ENCODE measurements around the gene PSMD6.
A peak's percentile ranks its signal among the peaks of the same experiment; 100 is the strongest.

PSMD6 gene

GRCh38 chr3:64046592-64046991 lies 23.3 kb upstream of the PSMD6 start:
- DNase-seq (ENCODE audit: low read depth in 2 of 2, low spot score in 1 of 2), result no peak

- DNase-seq (ENCODE audit: low read depth in 2 of 2, low spot score in 1 of 2), result no peak
Observed at GRCh38 chr3:64042952-64043351, 19.7 kb upstream of the PSMD6 start.

- no peak for DNase-seq (ENCODE audit: low read depth in 2 of 2, low spot score in 1 of 2)
Observed at GRCh38 chr3:64039981-64040733, 16.9 kb upstream of the PSMD6 start.

- no peak for DNase-seq (ENCODE audit: low read depth in 2 of 2, low spot score in 1 of 2)
Observed at GRCh38 chr3:64039332-64039731, 16.0 kb upstream of the PSMD6 start.

GRCh38 chr3:64038253-64038767 lies 15.0 kb upstream of the PSMD6 start:
- DNase-seq (ENCODE audit: low read depth in 2 of 2, low spot score in 1 of 2), result no peak

- no peak for DNase-seq (ENCODE audit: low read depth in 2 of 2, low spot score in 1 of 2)
Observed at GRCh38 chr3:64037084-64037483, 13.8 kb upstream of the PSMD6 start.

GRCh38 chr3:64033069-64033468 lies 9.8 kb upstream of the PSMD6 start:
- DNase-seq (ENCODE audit: low read depth in 2 of 2, low spot score in 1 of 2), result no peak

GRCh38 chr3:64031540-64032508 lies 8.5 kb upstream of the PSMD6 start:
- no peak for DNase-seq (ENCODE audit: low read depth in 2 of 2, low spot score in 1 of 2)

- DNase-seq (ENCODE audit: low read depth in 2 of 2, low spot score in 1 of 2), result peak; percentile 61 to 62
Observed at GRCh38 chr3:64030741-64031140, 7.4 kb upstream of the PSMD6 start.

- DNase-seq (ENCODE audit: low read depth in 2 of 2, low spot score in 1 of 2), result no peak
Observed at GRCh38 chr3:64029287-64029686, 6.0 kb upstream of the PSMD6 start.

GRCh38 chr3:64028754-64029153 lies 5.5 kb upstream of the PSMD6 start:
- DNase-seq (ENCODE audit: low read depth in 2 of 2, low spot score in 1 of 2), result no peak

GRCh38 chr3:64027658-64028057 lies 4.4 kb upstream of the PSMD6 start:
- no peak for DNase-seq (ENCODE audit: low read depth in 2 of 2, low spot score in 1 of 2)

- no peak for DNase-seq (ENCODE audit: low read depth in 2 of 2, low spot score in 1 of 2)
Observed at GRCh38 chr3:64026346-64026745, 3.1 kb upstream of the PSMD6 start.

- DNase-seq (ENCODE audit: low read depth in 2 of 2, low spot score in 1 of 2), result no peak
Observed at GRCh38 chr3:64023861-64024223, 548 bp upstream of the PSMD6 start.

GRCh38 chr3:64022451-64023186 lies 675 bp downstream of the PSMD6 start:
- DNase-seq (ENCODE audit: low read depth in 2 of 2, low spot score in 1 of 2), result no peak

GRCh38 chr3:64021922-64022321 lies 1.4 kb downstream of the PSMD6 start:
- no peak for DNase-seq (ENCODE audit: low read depth in 2 of 2, low spot score in 1 of 2)

- no peak for DNase-seq (ENCODE audit: low read depth in 2 of 2, low spot score in 1 of 2)
Observed at GRCh38 chr3:64019879-64020278, 3.4 kb downstream of the PSMD6 start.

- DNase-seq (ENCODE audit: low read depth in 2 of 2, low spot score in 1 of 2), result no peak
Observed at GRCh38 chr3:64019271-64019670, 4.0 kb downstream of the PSMD6 start.

GRCh38 chr3:64016941-64017620 lies 6.2 kb downstream of the PSMD6 start:
- DNase-seq (ENCODE audit: low read depth in 2 of 2, low spot score in 1 of 2), result no peak

GRCh38 chr3:64011685-64012084 lies 11.6 kb downstream of the PSMD6 start:
- DNase-seq (ENCODE audit: low read depth in 2 of 2, low spot score in 1 of 2), result no peak

- DNase-seq (ENCODE audit: low read depth in 2 of 2, low spot score in 1 of 2), result no peak
Observed at GRCh38 chr3:64010199-64010598, 13.1 kb downstream of the PSMD6 start.
